IPS-20b (cell line): ENCODE measurements around the gene RGMA.

Experiments used
- H3K27ac ChIP-seq: one replicate; pipeline ENCODE4 v1.5.1; 2013; ENCODE audit warnings: low read length
- H3K27me3 ChIP-seq: 2 replicates; pipeline ENCODE4 v1.6.1; 2013; ENCODE audit warnings: mild to moderate bottlenecking, low read length, inconsistent platforms; ENCODE audit not compliant: insufficient read depth
- H3K36me3 ChIP-seq: 2 replicates; pipeline ENCODE4 v1.6.1; 2013; ENCODE audit warnings: low read depth, mild to moderate bottlenecking, inconsistent platforms, low read length, moderate library complexity; ENCODE audit not compliant: insufficient read depth
- H3K4me1 ChIP-seq: 2 replicates; pipeline ENCODE4 v1.6.1; 2013; ENCODE audit warnings: mild to moderate bottlenecking, control low read depth, inconsistent platforms, low read length, moderate library complexity; ENCODE audit not compliant: insufficient read depth
- H3K4me3 ChIP-seq: 2 replicates; pipeline ENCODE4 v1.5.1; 2013; ENCODE audit warnings: mild to moderate bottlenecking, low read length, inconsistent platforms
- H3K9ac ChIP-seq: 2 replicates; pipeline ENCODE4 v1.6.1; 2013; ENCODE audit warnings: low read depth, mild to moderate bottlenecking, inconsistent platforms, low read length, moderate library complexity
- H3K9me3 ChIP-seq: 2 replicates; pipeline ENCODE4 v1.6.1; 2013; ENCODE audit warnings: mild to moderate bottlenecking, low read depth, low read length, inconsistent platforms; ENCODE audit not compliant: insufficient read depth

The RGMA gene

GRCh38 chr15:93074599-93074998 lies 14.4 kb downstream of the RGMA start:
- Histone ChIP-seq H3K36me3 (peaks cover 12% of the 10 kb centered on the region), H3K27me3 (peaks cover 21% of the 10 kb centered on the region)

GRCh38 chr15:93073465-93073952 lies 15.5 kb downstream of the RGMA start:
- H3K9ac ChIP-seq = peak overlapping the region; percentile 73; the same call in 1 of the 2 replicates
- no peak overlapping the region for H3K27ac ChIP-seq
- peaks cover 29% of the 10 kb centered on the region for H3K4me1 ChIP-seq
- peak overlapping the region; percentile 80 for H3K4me3 ChIP-seq
- no peaks in the 10 kb centered on the region for H3K9me3 ChIP-seq
- peaks cover 22% of the 10 kb centered on the region for H3K36me3 ChIP-seq
- H3K27me3 ChIP-seq = peaks cover 21% of the 10 kb centered on the region

More at GRCh38 chr15:93074599-93074998, 14.4 kb downstream of the RGMA start:
- H3K9ac ChIP-seq = no peak overlapping the region
- H3K27ac ChIP-seq = no peak overlapping the region
- no peak overlapping the region for H3K4me3 ChIP-seq
- peaks cover 21% of the 10 kb centered on the region for H3K4me1 ChIP-seq
- H3K9me3 ChIP-seq = no peaks in the 10 kb centered on the region

- peaks cover 21% of the 10 kb centered on the region for H3K27me3 ChIP-seq
- H3K4me3 ChIP-seq = peak overlapping the region; percentile 80
- H3K27ac ChIP-seq = peak overlapping the region; percentile 78
- H3K9ac ChIP-seq = peak overlapping the region; percentile 83
- H3K36me3 ChIP-seq = peaks cover 24% of the 10 kb centered on the region
- H3K9me3 ChIP-seq = no peaks in the 10 kb centered on the region
- H3K4me1 ChIP-seq = peaks cover 32% of the 10 kb centered on the region
Measured at GRCh38 chr15:93072411-93073394, 16.3 kb downstream of the RGMA start.

GRCh38 chr15:93072011-93072410 lies 17.0 kb downstream of the RGMA start:
- H3K36me3 ChIP-seq = peaks cover 24% of the 10 kb centered on the region
- H3K4me1 ChIP-seq = peaks cover 32% of the 10 kb centered on the region
- H3K27me3 ChIP-seq = peaks cover 21% of the 10 kb centered on the region
- no peaks in the 10 kb centered on the region for H3K9me3 ChIP-seq
- peak overlapping the region; percentile 83 for H3K9ac ChIP-seq
- H3K27ac ChIP-seq = peak overlapping the region; percentile 78
- H3K4me3 ChIP-seq = peak overlapping the region; percentile 80

GRCh38 chr15:93071469-93071936 lies 17.5 kb downstream of the RGMA start:
- Histone ChIP-seq H3K4me1 (peaks cover 30% of the 10 kb centered on the region), H3K36me3 (peaks cover 28% of the 10 kb centered on the region), H3K4me3 (peak overlapping the region; percentile 80), H3K27ac (peak overlapping the region; percentile 78), H3K9me3 (no peaks in the 10 kb centered on the region), H3K9ac (peak overlapping the region; percentile 83), H3K27me3 (peaks cover 18% of the 10 kb centered on the region)

- Histone ChIP-seq H3K9me3 (no peaks in the 10 kb centered on the region), H3K9ac (peak overlapping the region; percentile 83; the same call in 1 of the 2 replicates), H3K27ac (no peak overlapping the region), H3K4me1 (peaks cover 29% of the 10 kb centered on the region), H3K27me3 (peaks cover 17% of the 10 kb centered on the region), H3K4me3 (peak overlapping the region; percentile 80), H3K36me3 (peaks cover 33% of the 10 kb centered on the region)
Measured at GRCh38 chr15:93070551-93071296, 18.3 kb downstream of the RGMA start.

- Histone ChIP-seq H3K27ac (no peak overlapping the region), H3K27me3 (peaks cover 16% of the 10 kb centered on the region), H3K36me3 (peaks cover 39% of the 10 kb centered on the region), H3K9ac (peak overlapping the region; percentile 83; the same call in 1 of the 2 replicates), H3K4me3 (peak overlapping the region; percentile 80), H3K9me3 (no peaks in the 10 kb centered on the region), H3K4me1 (peaks cover 29% of the 10 kb centered on the region)
Measured at GRCh38 chr15:93070132-93070531, 18.9 kb downstream of the RGMA start.

GRCh38 chr15:93068581-93069199 lies 20.3 kb downstream of the RGMA start:
- peaks cover 1% of the 10 kb centered on the region for H3K27me3 ChIP-seq
- H3K4me3 ChIP-seq = no peak overlapping the region
- H3K27ac ChIP-seq = no peak overlapping the region
- no peak overlapping the region for H3K9ac ChIP-seq
- H3K36me3 ChIP-seq = peaks cover 53% of the 10 kb centered on the region
- H3K9me3 ChIP-seq = no peaks in the 10 kb centered on the region
- peaks cover 36% of the 10 kb centered on the region for H3K4me1 ChIP-seq

GRCh38 chr15:93067649-93068085 lies 21.3 kb downstream of the RGMA start:
- Histone ChIP-seq H3K4me1 (peaks cover 46% of the 10 kb centered on the region), H3K27ac (no peak overlapping the region), H3K9me3 (no peaks in the 10 kb centered on the region), H3K4me3 (no peak overlapping the region), H3K27me3 (no peaks in the 10 kb centered on the region), H3K9ac (no peak overlapping the region), H3K36me3 (peaks cover 58% of the 10 kb centered on the region)

- H3K27me3 ChIP-seq = no peaks in the 10 kb centered on the region
- no peak overlapping the region for H3K27ac ChIP-seq
- peaks cover 52% of the 10 kb centered on the region for H3K4me1 ChIP-seq
- peaks cover 58% of the 10 kb centered on the region for H3K36me3 ChIP-seq
- H3K4me3 ChIP-seq = no peak overlapping the region
- H3K9ac ChIP-seq = no peak overlapping the region
- H3K9me3 ChIP-seq = no peaks in the 10 kb centered on the region
Measured at GRCh38 chr15:93066834-93067648, 22.0 kb downstream of the RGMA start.
